ENCODE results near the gene NBR1. TPM values are rescaled to one million over a fixed set of nuclear protein-coding genes. Genes with fewer than 3 reads are reported as not detected.

The NBR1 gene
- total and polyA plus RNA-seq, 2 of the 8 experiments (the other 6 are each of a cell fraction or from before 2014, with no cell fraction given), result 13.5 to 36.0 TPM

DNA sequence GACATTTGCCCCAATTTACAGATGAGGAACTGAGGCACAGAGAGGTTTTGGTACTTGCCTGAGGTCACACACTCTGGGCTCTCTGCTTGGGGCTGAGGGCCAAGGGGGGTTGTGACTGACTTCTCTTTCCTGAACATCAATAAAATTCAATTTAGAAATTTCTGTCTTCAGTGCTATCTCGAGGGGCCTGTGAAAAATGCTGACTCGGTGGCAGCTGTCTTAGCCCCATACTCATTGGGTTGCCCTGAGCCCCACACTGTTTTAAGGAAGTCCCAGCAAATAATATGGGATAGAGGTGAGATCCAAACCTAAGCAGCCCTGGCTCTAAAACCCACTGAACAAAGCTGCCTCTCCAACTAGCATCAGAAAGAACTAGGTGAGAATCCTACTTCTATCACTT, 38.9 kb upstream of the NBR1 start:
- Histone ChIP-seq H2AFZ (ENCODE audit: low read length) (no peak overlapping the region), H2BK15ac (ENCODE audit: low read length) (no peak overlapping the region), H3K4me3 (ENCODE audit: extremely low read depth in 1 of 4, insufficient read depth in 2 of 4, low read depth in 3 of 4, low read length in 4 of 4) (no peak overlapping the region), H3K79me1 (ENCODE audit: low read depth, low read length) (no peaks in the 10 kb centered on the region; the same call in 1 of the 2 replicates), H3K4me1 (replicated peaks in 1 of 4; ENCODE audit: control insufficient read depth in 3 of 4, insufficient read depth in 4 of 4, low read length in 3 of 4) (no peaks in the 10 kb centered on the region), H3K14ac (ENCODE audit: insufficient read length) (no peak overlapping the region), H3K18ac (ENCODE audit: extremely low read depth, low read length) (no peak overlapping the region), H3K9ac (replicated peaks in 1 of 4; ENCODE audit: extremely low read depth in 1 of 4, low read depth in 3 of 4, low read length in 3 of 4) (no peak overlapping the region), H4K5ac (ENCODE audit: insufficient read length, low read depth, low read length) (no peak overlapping the region), H2BK20ac (ENCODE audit: low read length) (no peak overlapping the region), H3K4me2 (ENCODE audit: insufficient read depth in 1 of 2, low read depth in 2 of 2, low read length in 2 of 2) (no peak overlapping the region), H3K27me3 (replicated peaks in 1 of 4; ENCODE audit: control insufficient read depth in 3 of 4, extremely low read depth in 1 of 4, insufficient read depth in 3 of 4, low read length in 3 of 4) (no peaks in the 10 kb centered on the region), H2AK5ac (ENCODE audit: low read depth, low read length) (no peak overlapping the region), H2BK5ac (ENCODE audit: low read depth, low read length) (no peak overlapping the region), H2BK12ac (ENCODE audit: low read depth, low read length) (no peak overlapping the region), H3K36me3 (ENCODE audit: control insufficient read depth in 2 of 4, insufficient read depth in 4 of 4, low read length in 3 of 4) (peaks cover 0 to 23% (median 6%) of the 10 kb centered on the region in 4 experiments; a peak in 4 of 8 replicates), H4K8ac (ENCODE audit: extremely low read depth, insufficient read depth, low read length) (no peak overlapping the region), H2BK120ac (replicated peaks; ENCODE audit: low read depth, low read length) (no peak overlapping the region), H3K56ac (replicated peaks; ENCODE audit: insufficient read length, low read depth, low read length) (no peak overlapping the region), H3K4ac (replicated peaks; ENCODE audit: insufficient read length, low read depth, low read length) (no peak overlapping the region), H3K23ac (ENCODE audit: insufficient read length) (no peak overlapping the region), H4K20me1 (replicated peaks in 1 of 2; ENCODE audit: control insufficient read depth in 1 of 2, insufficient read depth in 2 of 2, low read length in 2 of 2) (no peaks in the 10 kb centered on the region), H3K79me2 (ENCODE audit: control insufficient read depth in 1 of 2, insufficient read depth in 2 of 2, low read length in 2 of 2) (peaks cover 0 to 10% of the 10 kb centered on the region in 2 experiments; a peak in 1 of 4 replicates), H3K27ac (ENCODE audit: low read depth, low read length) (no peak overlapping the region), H4K91ac (replicated peaks; ENCODE audit: insufficient read length, low read length) (no peak overlapping the region), H3K23me2 (ENCODE audit: low read depth, low read length) (no peaks in the 10 kb centered on the region), H3K9me3 (ENCODE audit: insufficient read depth in 2 of 2, low read depth in 1 of 2, low read length in 1 of 2) (peaks cover 0 to 6% of the 10 kb centered on the region in 2 experiments; a peak in 1 of 4 replicates)
- CTCF ChIA-PET (ENCODE audit: partially characterized antibody), result interaction anchor here (1.0 kb wide), 1 partner anchor 65 kb away, joined by 3 read pairs; no protein-coding TSS in a partner anchor
- POLR2A ChIA-PET (ENCODE audit: partially characterized antibody), result interaction anchor here (0.6 to 1.1 kb wide), 4 partner anchors 21 to 1489 kb away, joined by 3 to 5 read pairs (median 4); no protein-coding TSS in a partner anchor
- no peak for DNase-seq (ENCODE audit: low read depth in 1 of 2, low spot score in 2 of 2)
- TF ChIP-seq NANOG (IDR thresholded peaks at IDR 0.05; ENCODE audit: insufficient read depth, low read depth, low read length, poor library complexity, severe bottlenecking), result no peak
- 94% methylated on average over 2 of the region's 2 CpGs; no CpG with 5 or more reads in 1 of the 2 experiments for WGBS, 2 experiments (ENCODE audit: extremely low coverage in 1 of 2, insufficient coverage in 1 of 2, insufficient read length in 1 of 2, insufficient replicate concordance in 2 of 2, low coverage in 1 of 2, low lambda C conversion rate in 2 of 2, missing lambda C conversion rate in 1 of 2)
- no peak for FAIRE-seq
